Glomerular visceral epithelial cell (primary cell): ENCODE results near the gene ARHGAP5.
"Not testable (repeated sequence)": the region's sequence is repeated elsewhere in the genome, so short reads cannot be mapped to it uniquely, and the experiment has no call there.

Experiments used
- DNase-seq: peaks from one replicate; pipeline ENCODE4 v3.0.0-alpha.2; 2016; ENCODE audit errors: extremely low spot score

Gene ARHGAP5

GRCh38 chr14:32109676-32110547 is 32.8 kb downstream of the ARHGAP5 start:
- DNase-seq = peak; percentile 67

- DNase-seq = no peak
Measured at GRCh38 chr14:32110548-32110896, 33.4 kb downstream of the ARHGAP5 start.

GRCh38 chr14:32121536-32121935 is 44.4 kb downstream of the ARHGAP5 start:
- no peak for DNase-seq

GRCh38 chr14:32121948-32122347 is 44.8 kb downstream of the ARHGAP5 start:
- no peak for DNase-seq

GRCh38 chr14:32126899-32127730 is 50.0 kb downstream of the ARHGAP5 start:
- not testable (repeated sequence) for DNase-seq

GRCh38 chr14:32127731-32128654 is 50.9 kb downstream of the ARHGAP5 start:
- DNase-seq = peak; percentile 79

GRCh38 chr14:32128703-32129102 is 51.6 kb downstream of the ARHGAP5 start:
- no peak for DNase-seq

- DNase-seq = peak; percentile 66
Measured at GRCh38 chr14:32129124-32129523, 52.0 kb downstream of the ARHGAP5 start.

- DNase-seq = not testable (repeated sequence)
Measured at GRCh38 chr14:32131689-32132088, 54.6 kb downstream of the ARHGAP5 start.

- no peak for DNase-seq
Measured at GRCh38 chr14:32134448-32135097, 57.5 kb downstream of the ARHGAP5 start.

- no peak for DNase-seq
Measured at GRCh38 chr14:32136027-32136825, 59.1 kb downstream of the ARHGAP5 start.

- DNase-seq = no peak
Measured at GRCh38 chr14:32137313-32137712, 60.2 kb downstream of the ARHGAP5 start.

GRCh38 chr14:32137892-32138291 is 60.8 kb downstream of the ARHGAP5 start:
- DNase-seq = no peak

GRCh38 chr14:32142341-32142740 is 65.2 kb downstream of the ARHGAP5 start:
- no peak for DNase-seq

- no peak for DNase-seq
Measured at GRCh38 chr14:32142754-32143437, 65.8 kb downstream of the ARHGAP5 start.

- DNase-seq = no peak
Measured at GRCh38 chr14:32150392-32150791, 73.3 kb downstream of the ARHGAP5 start.

- no peak for DNase-seq
Measured at GRCh38 chr14:32166029-32166428, 88.9 kb downstream of the ARHGAP5 start.

GRCh38 chr14:32166924-32167323 is 89.8 kb downstream of the ARHGAP5 start:
- DNase-seq = no peak

GRCh38 chr14:32167907-32168306 is 90.8 kb downstream of the ARHGAP5 start:
- DNase-seq = peak; percentile 37

GRCh38 chr14:32169191-32169590 is 92.1 kb downstream of the ARHGAP5 start:
- no peak for DNase-seq
